K562 (cell line): ENCODE results near the gene LEMD3. TPM values are rescaled to one million over a fixed set of nuclear protein-coding genes. Genes with fewer than 3 reads are reported as not detected.

Source experiments
- ATAC-seq: fragments of 200-7000 bp; cut with Tn5 transposase; 3 replicates; pipeline ENCODE4 v1.9.1; 2020; ENCODE audit warnings: moderate library complexity
- BruUV-seq: library from RNA; stranded (reverse); fragments of 400-500 nt; replicated peaks from 2 replicates; lab custom pipeline; 2021; lab: Mats Ljungman, UMichigan
- CTCF ChIA-PET: fragments of 300-600 bp; formaldehyde crosslinking; extraction: SDS; loops from one replicate; lab custom pipeline; 2021; ENCODE audit warnings: low intra/inter-chr PET ratio; lab: Yijun Ruan, JAX
- POLR2A ChIA-PET: fragments of 300-600, 350-650 bp; sonication (Branson Sonifier 250); formaldehyde crosslinking; extraction: SDS; loops from one replicate; lab custom pipeline; 2021; ENCODE audit warnings: antibody characterized with exemption, inconsistent platforms; lab: Yijun Ruan, JAX
- DNase-seq, 4 experiments: peaks; one replicate each; pipeline versions ENCODE4 v3.0.0 to v3.0.0-alpha.2; 2011 to 2018; ENCODE audit warnings: low spot score in 3 of 4, mixed read lengths in 3 of 4; ENCODE audit errors: extremely low read depth in 1 of 4
- FAIRE-seq: peaks from 2 replicates; lab custom pipeline; 2011; peaks lifted over from hg19 to GRCh38; lab: Jason Lieb, UNC
- H2AFZ ChIP-seq: 2 replicates; pipeline ENCODE4 v1.6.0; 2011; ENCODE audit warnings: low read depth, low read length, control low read depth, inconsistent platforms
- H3K27ac ChIP-seq: fragments of 200-600 bp; 3 replicates; pipeline ENCODE4 v1.8.0; 2011; ENCODE audit warnings: low read depth, mild to moderate bottlenecking, control low read depth, inconsistent platforms, low read length, moderate library complexity, mixed read lengths; ENCODE audit errors: extremely low read depth
- H3K27me3 ChIP-seq, 2 experiments: fragments of 300-600 bp in 1 of 2; 2 replicates in 1 of 2; 3 replicates in 1 of 2; pipeline versions ENCODE4 v1.6.0 to v1.8.0; 2011; ENCODE audit warnings: inconsistent platforms in 2 of 2, low read length in 2 of 2, mild to moderate bottlenecking in 1 of 2, mixed read lengths in 1 of 2, moderate library complexity in 1 of 2; ENCODE audit not compliant: control insufficient read depth in 2 of 2, insufficient read depth in 2 of 2
- H3K36me3 ChIP-seq: fragments of 300-600 bp; 3 replicates; pipeline ENCODE4 v1.8.0; 2011; ENCODE audit warnings: mild to moderate bottlenecking, low read length, inconsistent platforms; ENCODE audit not compliant: control insufficient read depth, insufficient read depth
- H3K4me1 ChIP-seq, 2 experiments: fragments of 200-600 bp in 1 of 2; replicated peaks in 1 of 2; 2 replicates in 1 of 2; 3 replicates in 1 of 2; pipeline versions ENCODE4 v1.5.1 to v1.8.0; 2011; ENCODE audit warnings: inconsistent platforms in 2 of 2, low read length in 2 of 2, mild to moderate bottlenecking in 1 of 2, mixed read lengths in 1 of 2, moderate library complexity in 1 of 2; ENCODE audit not compliant: control insufficient read depth in 2 of 2, insufficient read depth in 2 of 2
- H3K4me2 ChIP-seq: 2 replicates; pipeline ENCODE4 v1.6.1; 2011; ENCODE audit warnings: low read length, control low read depth, inconsistent platforms, mixed read lengths; ENCODE audit not compliant: insufficient read depth
- H3K4me3 ChIP-seq: fragments of 200-600 bp; sonication (generic), shearing (Covaris generic); 2 replicates; pipeline ENCODE4 v1.5.1; 2016; ENCODE audit warnings: control low read depth, inconsistent platforms
- H3K79me2 ChIP-seq: fragments of 200-600 bp; 3 replicates; pipeline ENCODE4 v1.8.0; 2011; ENCODE audit warnings: low read length, inconsistent platforms; ENCODE audit not compliant: control insufficient read depth, insufficient read depth
- H3K9ac ChIP-seq, 2 experiments: 2 replicates each; pipeline versions ENCODE4 v1.6.0 to v1.6.1; 2011; ENCODE audit warnings: low read depth in 2 of 2, low read length in 2 of 2, control low read depth in 1 of 2, inconsistent platforms in 1 of 2, mild to moderate bottlenecking in 1 of 2, mixed read lengths in 1 of 2; ENCODE audit not compliant: insufficient read depth in 1 of 2
- H3K9me1 ChIP-seq: one replicate; pipeline ENCODE4 v1.6.0; 2011; ENCODE audit warnings: inconsistent platforms, mild to moderate bottlenecking, low read length, moderate library complexity; ENCODE audit not compliant: control insufficient read depth, insufficient read depth
- H3K9me3 ChIP-seq: replicated peaks from 2 replicates; pipeline ENCODE4 v1.5.1; 2011; ENCODE audit warnings: low read depth, low read length, inconsistent platforms; ENCODE audit not compliant: control insufficient read depth, insufficient read depth
- H4K20me1 ChIP-seq: replicated peaks from 2 replicates; pipeline ENCODE4 v1.6.1; 2011; ENCODE audit warnings: low read length, inconsistent platforms, mixed read lengths; ENCODE audit not compliant: control insufficient read depth, insufficient read depth
- ADNP ChIP-seq: fragments of 200-800 bp; sonication (Bioruptor generic); IDR thresholded peaks from 2 replicates; pipeline ENCODE4 v1.6.1; 2016; ENCODE audit warnings: missing genetic modification characterization, missing compliant biosample characterization
- DMBX1 ChIP-seq: fragments of 250-450 bp; sonication (Bioruptor Pico); IDR thresholded peaks from 2 replicates; pipeline ENCODE4 v1.8.0; 2022; ENCODE audit warnings: inconsistent platforms, mild to moderate bottlenecking, moderate library complexity, borderline replicate concordance
- MAX ChIP-seq: sonication (generic); formaldehyde crosslinking; IDR thresholded peaks from 2 replicates; pipeline ENCODE4 v1.9.0; 2022; ENCODE audit warnings: mild to moderate bottlenecking, missing genetic modification reagents
- MNT ChIP-seq, 2 experiments: fragments of 450-650 bp; conservative IDR thresholded peaks; 2 replicates each; pipeline ENCODE4 v1.6.1; 2017; ENCODE audit warnings: mild to moderate bottlenecking in 2 of 2, moderate library complexity in 2 of 2
- NFIC ChIP-seq: fragments of 450-650 bp; IDR thresholded peaks from 2 replicates; pipeline ENCODE4 v1.6.1; 2017; ENCODE audit warnings: mild to moderate bottlenecking, inconsistent platforms
- NUFIP1 ChIP-seq: fragments of 450-650 bp; IDR thresholded peaks from 2 replicates; pipeline ENCODE4 v1.6.1; 2018; ENCODE audit not compliant: partially characterized antibody
- RREB1 ChIP-seq: fragments of 250-450 bp; sonication (Bioruptor Pico); IDR thresholded peaks from 2 replicates; pipeline ENCODE4 v1.4.0; 2020
- SRSF9 ChIP-seq: fragments of 200-400 bp; formaldehyde crosslinking; IDR thresholded peaks from 2 replicates; pipeline ENCODE4 v1.6.1; 2017; ENCODE audit warnings: low read depth, low read length, borderline replicate concordance
- STAG1 ChIP-seq: sonication (generic); formaldehyde crosslinking; IDR thresholded peaks from 2 replicates; pipeline ENCODE4 v1.5.0; 2020; ENCODE audit warnings: missing genetic modification reagents, borderline replicate concordance
- ZNF134 ChIP-seq: fragments of 250-450 bp; sonication (Bioruptor Pico); conservative IDR thresholded peaks from 2 replicates; pipeline ENCODE4 v1.4.0; 2020
- ZNF280A ChIP-seq: fragments of 450-650 bp; IDR thresholded peaks from 2 replicates; pipeline ENCODE4 v1.6.1; 2018; ENCODE audit warnings: mild to moderate bottlenecking, low read depth; ENCODE audit not compliant: partially characterized antibody
- ZNF644 ChIP-seq: fragments of 200-800 bp; sonication (Bioruptor generic); IDR thresholded peaks from 2 replicates; pipeline ENCODE4 v1.6.1; 2016; ENCODE audit warnings: low read depth, missing genetic modification characterization, missing compliant biosample characterization
- WGBS: fragments of 100-300 bp; shearing (Covaris generic); methylation state at CpG from one replicate; pipeline ENCODE4 v1.1.6; 2016; ENCODE audit warnings: low coverage, mixed read lengths; ENCODE audit not compliant: insufficient coverage; ENCODE audit errors: missing lambda C conversion rate; 5-methylcytosine and 5-hydroxymethylcytosine counted together
- in situ Hi-C: fragments of 300-500 bp; cut with MboI; formaldehyde crosslinking; loops from 4 replicates; pipeline ENCODE4 v1.15.0; 2018; ENCODE audit warnings: inconsistent platforms, mixed read lengths
- intact Hi-C: fragments of 100-400 bp; cut with micrococcal nuclease; formaldehyde crosslinking; loops from 2 replicates; pipeline ENCODE4 v1.14.2; 2022
- polyA plus RNA-seq, 8 experiments: library from polyadenylated mRNA; depleted of rRNA in 4 of 8; stranded (reverse) in 5 of 8; unstranded in 3 of 8; fragments of >200 nt; fragmentation: Nextera tagmentation in 2 of 8; fragmentation: Illumina TruSeq in 1 of 8; extraction: Ambion mirVana in 2 of 8; extraction: Trizol in 1 of 8; gene quantifications; 2 replicates each; pipeline versions ENCODE4 v1.2.1 to v1.2.3, GENCODE V29; 2011 to 2014; ENCODE audit warnings: inconsistent platforms in 1 of 8, missing spikeins in 1 of 8
- total RNA-seq, 7 experiments: library from RNA; depleted of rRNA in 6 of 7; stranded (reverse); fragments of >200 nt in 6 of 7; fragmentation: Illumina TruSeq in 2 of 7; extraction: Trizol in 2 of 7; gene quantifications; 2 replicates each; pipeline versions ENCODE4 v1.2.1 to v1.2.3, GENCODE V29; 2011 to 2021; ENCODE audit warnings: low replicate concordance in 1 of 7

Gene LEMD3
- total and polyA plus RNA-seq, 9 of the 15 experiments (the other 6 are each of a cell fraction or from before 2014, with no cell fraction given) = 6.8 to 37.4 (median 17.2) TPM

- H3K9ac ChIP-seq = no peak overlapping the region
- no peak for ATAC-seq
- H2AFZ ChIP-seq = no peak overlapping the region
- H4K20me1 ChIP-seq = peaks cover 10% of the 10 kb centered on the region
- no TSS peak for BruUV-seq
- peaks cover 11% of the 10 kb centered on the region; the same call in 2 of the 3 replicates for H3K36me3 ChIP-seq
- H3K9me1 ChIP-seq = no peaks in the 10 kb centered on the region
- H3K27me3 ChIP-seq = no peaks in the 10 kb centered on the region
- peaks cover 81% of the 10 kb centered on the region for H3K79me2 ChIP-seq
- intact Hi-C loops (no loop called here), in situ Hi-C loops (no loop called here)
- FAIRE-seq = no peak
- no peaks in the 10 kb centered on the region for H3K9me3 ChIP-seq
- H3K27ac ChIP-seq = no peak overlapping the region
- no peak for TF ChIP-seq ZNF134 (CRISPR knock-in tag)
- no peak for TF ChIP-seq MNT (conservative IDR thresholded peaks at IDR 0.05)
- TF ChIP-seq RREB1 (CRISPR knock-in tag) = no peak
- no peak for TF ChIP-seq STAG1 (CRISPR knock-in tag)
- no peak for TF ChIP-seq ZNF280A
- TF ChIP-seq NFIC = no peak
- no peak for TF ChIP-seq ZNF644
- no peak for TF ChIP-seq ADNP (tag)
- TF ChIP-seq NUFIP1 = no peak
- no peak for TF ChIP-seq MAX
- no peak for TF ChIP-seq SRSF9
- TF ChIP-seq DMBX1 (CRISPR knock-in tag) = no peak
- no peak for DNase-seq
- H3K4me2 ChIP-seq = no peak overlapping the region
- WGBS = 86% methylated on average over 1 of the region's 1 CpG
- H3K4me1 ChIP-seq = peaks cover 0 to 12% of the 10 kb centered on the region in 2 experiments; a peak in 2 of 5 replicates
- CTCF ChIA-PET = no interaction called here
- no peak overlapping the region for H3K4me3 ChIP-seq
- POLR2A ChIA-PET = interaction anchor here (0.9 to 1.5 kb wide), 2 partner anchors 9 to 15 kb away, joined by 3 to 5 read pairs; partner anchors contain the start of gene LEMD3
Observed at GRCh38 chr12:65184858-65185229, 15.5 kb downstream of the LEMD3 start.
